Measurements from ENCODE around the gene CES4A. TPM values are rescaled to one million over a fixed set of nuclear protein-coding genes. Genes with fewer than 3 reads are reported as not detected.

Gene CES4A
- total RNA-seq, 1 experiment from 2014 or later: 0.61 TPM

- no peak for TF ChIP-seq ZMAT4 (CRISPR knock-in tag; IDR thresholded peaks at IDR 0.05)
Measured at GRCh38 chr16:66949472-66949871, 38.9 kb upstream of the CES4A start (continued).

GRCh38 chr16:66950437-66950836 is 38.0 kb upstream of the CES4A start:
- Mint-ChIP-seq H3K9me3 (peaks cover 9% of the 10 kb centered on the region), H3K27ac (no peak overlapping the region), H3K4me3 (no peak overlapping the region), H3K4me1 (peaks cover 15% of the 10 kb centered on the region), H3K36me3 (0 out of 2 replicates have a peak, but pooled peaks cover 5% of the 10 kb centered on the region), H3K27me3 (ENCODE audit: low read depth) (peaks cover 58% of the 10 kb centered on the region)
- no peak for DNase-seq (ENCODE audit: low spot score)
- TF ChIP-seq ZNF396 (CRISPR knock-in tag; IDR thresholded peaks at IDR 0.05; ENCODE audit: borderline replicate concordance) (no peak), ARID4B (CRISPR knock-in tag; IDR thresholded peaks at IDR 0.05; ENCODE audit: borderline replicate concordance) (no peak), E2F1 (CRISPR knock-in tag; IDR thresholded peaks at IDR 0.05) (no peak), EMX1 (CRISPR knock-in tag; IDR thresholded peaks at IDR 0.05) (no peak), CBFB (CRISPR knock-in tag; IDR thresholded peaks at IDR 0.05; ENCODE audit: low read depth) (no peak), NFE2L1 (CRISPR knock-in tag; IDR thresholded peaks at IDR 0.05) (no peak), CDX4 (CRISPR knock-in tag; IDR thresholded peaks at IDR 0.05; ENCODE audit: borderline replicate concordance) (no peak), ATF2 (CRISPR knock-in tag; IDR thresholded peaks at IDR 0.05; ENCODE audit: borderline replicate concordance, low read depth) (no peak), FOXK1 (CRISPR knock-in tag; IDR thresholded peaks at IDR 0.05) (no peak), OVOL2 (CRISPR knock-in tag; IDR thresholded peaks at IDR 0.05; ENCODE audit: borderline replicate concordance) (no peak), ETV6 (CRISPR knock-in tag; IDR thresholded peaks at IDR 0.05) (no peak), JAZF1 (CRISPR knock-in tag; IDR thresholded peaks at IDR 0.05) (no peak), ZNF423 (CRISPR knock-in tag; IDR thresholded peaks at IDR 0.05) (no peak), RORB (CRISPR knock-in tag; IDR thresholded peaks at IDR 0.05) (no peak), NFATC4 (CRISPR knock-in tag; IDR thresholded peaks at IDR 0.05) (no peak), SMAD3 (CRISPR knock-in tag; IDR thresholded peaks at IDR 0.05; ENCODE audit: borderline replicate concordance) (no peak), ZMAT4 (CRISPR knock-in tag; IDR thresholded peaks at IDR 0.05) (no peak), MAX (CRISPR knock-in tag; IDR thresholded peaks at IDR 0.05) (no peak), ATF1 (CRISPR knock-in tag; IDR thresholded peaks at IDR 0.05) (no peak), RELA (CRISPR knock-in tag; IDR thresholded peaks at IDR 0.05; ENCODE audit: borderline replicate concordance) (no peak)
- ChIA-PET POLR2A (no interaction called here), CTCF (interaction anchor here (0.9 to 2.8 kb wide), 3 partner anchors 11 to 205 kb away, joined by 3 to 13 read pairs (median 6); partner anchors contain the start of gene CES3)
- no peak for ATAC-seq

Measured in WTC11 (cell line).